H9 (cell line): ENCODE results near the gene MGAT4B. TPM values are rescaled to one million over a fixed set of nuclear protein-coding genes. Genes with fewer than 3 reads are reported as not detected.

Source experiments
- DNase-seq: peaks from one replicate; pipeline ENCODE4 v3.0.0-alpha.2; 2017
- H2AFZ ChIP-seq: one replicate; pipeline ENCODE4 v1.6.1; 2013; ENCODE audit warnings: mild to moderate bottlenecking, low read length, control low read depth, moderate library complexity
- H2AK5ac ChIP-seq: 2 replicates; pipeline ENCODE4 v1.6.1; 2013; ENCODE audit warnings: low read length, control low read depth, mixed read lengths; ENCODE audit not compliant: insufficient read length
- H2BK120ac ChIP-seq: one replicate; pipeline ENCODE4 v1.6.1; 2013; ENCODE audit warnings: low read depth, mild to moderate bottlenecking, low read length, control low read depth, inconsistent platforms; ENCODE audit not compliant: poor library complexity, severe bottlenecking
- H2BK12ac ChIP-seq: 2 replicates; pipeline ENCODE4 v1.6.1; 2013; ENCODE audit warnings: low read length, control low read depth, mixed read lengths, low read depth; ENCODE audit not compliant: insufficient read length
- H2BK15ac ChIP-seq: 2 replicates; pipeline ENCODE4 v1.6.1; 2013; ENCODE audit warnings: low read depth, low read length, control low read depth
- H2BK20ac ChIP-seq: one replicate; pipeline ENCODE4 v1.6.1; 2013; ENCODE audit warnings: low read depth, mild to moderate bottlenecking, low read length, control low read depth, inconsistent platforms; ENCODE audit not compliant: poor library complexity, severe bottlenecking
- H2BK5ac ChIP-seq: 2 replicates; pipeline ENCODE4 v1.6.1; 2013; ENCODE audit warnings: low read length, control low read depth, mixed read lengths; ENCODE audit not compliant: insufficient read length
- H3K14ac ChIP-seq: 2 replicates; pipeline ENCODE4 v1.6.1; 2013; ENCODE audit warnings: low read length, control low read depth; ENCODE audit not compliant: insufficient read depth
- H3K18ac ChIP-seq: 2 replicates; pipeline ENCODE4 v1.6.1; 2013; ENCODE audit warnings: low read depth, mild to moderate bottlenecking, mixed read lengths, low read length, control low read depth; ENCODE audit not compliant: insufficient read length
- H3K23ac ChIP-seq: 2 replicates; pipeline ENCODE4 v1.6.1; 2013; ENCODE audit warnings: low read length, control low read depth, mixed read lengths, low read depth; ENCODE audit not compliant: insufficient read length
- H3K23me2 ChIP-seq: 2 replicates; pipeline ENCODE4 v1.6.1; 2013; ENCODE audit warnings: low read depth, mild to moderate bottlenecking, mixed read lengths, low read length, control low read depth; ENCODE audit not compliant: insufficient read length, poor library complexity, severe bottlenecking
- H3K27ac ChIP-seq: 2 replicates; pipeline ENCODE4 v1.5.1; 2013; ENCODE audit warnings: low read length, control low read depth, mixed read lengths, low read depth; ENCODE audit not compliant: insufficient read length
- H3K27me3 ChIP-seq: 2 replicates; pipeline ENCODE4 v1.6.1; 2013; ENCODE audit warnings: low read length, control low read depth, inconsistent platforms; ENCODE audit not compliant: insufficient read depth
- H3K4ac ChIP-seq: 2 replicates; pipeline ENCODE4 v1.6.1; 2013; ENCODE audit warnings: low read depth, mild to moderate bottlenecking, control low read depth, inconsistent platforms, low read length, moderate library complexity
- H3K4me1 ChIP-seq: 2 replicates; pipeline ENCODE4 v1.6.1; 2013; ENCODE audit warnings: low read length, control low read depth, inconsistent platforms; ENCODE audit not compliant: insufficient read depth
- H3K4me2 ChIP-seq: 2 replicates; pipeline ENCODE4 v1.6.1; 2013; ENCODE audit warnings: low read length, control low read depth, mixed read lengths; ENCODE audit not compliant: insufficient read length, insufficient read depth
- H3K56ac ChIP-seq: 2 replicates; pipeline ENCODE4 v1.6.1; 2013; ENCODE audit warnings: low read depth, mild to moderate bottlenecking, mixed read lengths, low read length, control low read depth; ENCODE audit not compliant: insufficient read length
- H3K79me1 ChIP-seq: 2 replicates; pipeline ENCODE4 v1.6.1; 2013; ENCODE audit warnings: low read depth, mild to moderate bottlenecking, moderate library complexity, low read length, control low read depth, inconsistent platforms; ENCODE audit not compliant: insufficient read depth, poor library complexity, severe bottlenecking
- H3K79me2 ChIP-seq: 2 replicates; pipeline ENCODE4 v1.6.1; 2013; ENCODE audit warnings: low read length, control low read depth, inconsistent platforms; ENCODE audit not compliant: insufficient read depth
- H3K9ac ChIP-seq: 2 replicates; pipeline ENCODE4 v1.6.1; 2013; ENCODE audit warnings: low read length, control low read depth, mixed read lengths; ENCODE audit not compliant: insufficient read length; ENCODE audit errors: extremely low read depth
- H3K9me3 ChIP-seq: one replicate; pipeline ENCODE4 v1.6.1; 2013; ENCODE audit warnings: low read depth, low read length, inconsistent platforms; ENCODE audit not compliant: control insufficient read depth
- H3T11ph ChIP-seq: one replicate; pipeline ENCODE4 v1.6.1; 2013; ENCODE audit warnings: mild to moderate bottlenecking, low read length, control low read depth, inconsistent platforms
- H4K20me1 ChIP-seq: one replicate; pipeline ENCODE4 v1.6.1; 2013; ENCODE audit not compliant: control insufficient read depth, insufficient read length, insufficient read depth
- H4K5ac ChIP-seq: 2 replicates; pipeline ENCODE4 v1.6.1; 2013; ENCODE audit warnings: low read depth, mild to moderate bottlenecking, mixed read lengths, low read length, control low read depth; ENCODE audit not compliant: insufficient read length
- H4K8ac ChIP-seq: replicated peaks from 2 replicates; pipeline ENCODE4 v1.6.1; 2013; ENCODE audit warnings: low read length, control low read depth, mixed read lengths, low read depth; ENCODE audit not compliant: insufficient read length
- H4K91ac ChIP-seq: 2 replicates; pipeline ENCODE4 v1.6.1; 2013; ENCODE audit warnings: low read depth, mild to moderate bottlenecking, moderate library complexity, mixed read lengths, low read length, control low read depth; ENCODE audit not compliant: insufficient read length
- H3K27ac Mint-ChIP-seq, 3 experiments: 2 replicates in 2 of 3; 3 replicates in 1 of 3; pipeline ENCODE4 v1.8.0; 2020 to 2021; ENCODE audit warnings: mixed read lengths in 3 of 3, mild to moderate bottlenecking in 1 of 3, moderate library complexity in 1 of 3
- H3K27me3 Mint-ChIP-seq: 2 replicates; pipeline ENCODE4 v1.8.0; 2021; ENCODE audit warnings: low read depth, mild to moderate bottlenecking, moderate library complexity, mixed read lengths
- H3K36me3 Mint-ChIP-seq, 3 experiments: 2 replicates in 2 of 3; 3 replicates in 1 of 3; pipeline ENCODE4 v1.8.0; 2020 to 2021; ENCODE audit warnings: low read depth in 3 of 3, mixed read lengths in 3 of 3; ENCODE audit not compliant: insufficient read depth in 1 of 3
- H3K4me1 Mint-ChIP-seq, 2 experiments: 2 replicates each; pipeline ENCODE4 v1.8.0; 2020; ENCODE audit warnings: mixed read lengths in 2 of 2
- H3K4me3 Mint-ChIP-seq, 2 experiments: 2 replicates in 1 of 2; 3 replicates in 1 of 2; pipeline ENCODE4 v1.8.0; 2020 to 2021; ENCODE audit warnings: mild to moderate bottlenecking in 2 of 2, mixed read lengths in 2 of 2, moderate library complexity in 1 of 2
- H3K9me3 Mint-ChIP-seq, 2 experiments: 2 replicates in 1 of 2; 3 replicates in 1 of 2; pipeline ENCODE4 v1.8.0; 2020; ENCODE audit warnings: mild to moderate bottlenecking in 2 of 2, mixed read lengths in 2 of 2, moderate library complexity in 1 of 2
- CTCF ChIP-seq: fragments of 200-600 bp; sonication (generic); conservative IDR thresholded peaks from 3 replicates; pipeline ENCODE4 v1.8.0; 2021; ENCODE audit warnings: antibody characterized with exemption, mild to moderate bottlenecking
- WGBS: extraction: QIAGEN DNeasy Blood & Tissue Kit; methylation state at CpG from one replicate; pipeline ENCODE4 v1.1.7; 2013; ENCODE audit warnings: missing lambda C conversion rate, low lambda C conversion rate, mixed read lengths; ENCODE audit not compliant: insufficient read length; ENCODE audit errors: extremely low coverage; 5-methylcytosine and 5-hydroxymethylcytosine counted together
- total RNA-seq: library from RNA; stranded (reverse); gene quantifications from 2 replicates; pipeline ENCODE4 v1.2.1, GENCODE V29; 2021

The MGAT4B gene
- total RNA-seq, 1 experiment from 2014 or later, result 147 TPM

GRCh38 chr5:179753971-179754370, 52.7 kb downstream of the MGAT4B start:
- Mint-ChIP-seq H3K36me3 (peaks cover 2 to 16% (median 9%) of the 10 kb centered on the region in 3 experiments; a peak in 6 of 7 replicates), H3K27ac (peak overlapping the region; percentile 42 to 66 (median 57); a peak in 5 of 7 replicates)

More at GRCh38 chr5:179753971-179754370, 52.7 kb downstream of the MGAT4B start:
- no peak overlapping the region for H4K5ac ChIP-seq
- H3K79me1 ChIP-seq, result peaks cover 3% of the 10 kb centered on the region
- H3K23me2 ChIP-seq, result no peaks in the 10 kb centered on the region
- H3K27ac ChIP-seq, result no peak overlapping the region
- H4K8ac ChIP-seq, result no peak overlapping the region
- no CpG with 5 or more reads among the region's 5 CpGs for WGBS
- peaks cover 23% of the 10 kb centered on the region in 2 experiments for H3K4me1 Mint-ChIP-seq
- no peaks in the 10 kb centered on the region for H3K27me3 ChIP-seq
- no peaks in the 10 kb centered on the region for H3K9me3 Mint-ChIP-seq
- H2AK5ac ChIP-seq, result no peak overlapping the region
- peaks cover 25% of the 10 kb centered on the region; the same call in 1 of the 2 replicates for H3K79me2 ChIP-seq
- no peaks in the 10 kb centered on the region for H4K20me1 ChIP-seq
- H3K56ac ChIP-seq, result no peak overlapping the region
- peaks cover 9% of the 10 kb centered on the region; the same call in 1 of the 2 replicates for H3K4me1 ChIP-seq
- H3K23ac ChIP-seq, result no peak overlapping the region
- DNase-seq, result no peak
- H2BK12ac ChIP-seq, result no peak overlapping the region
- no peak overlapping the region for H3T11ph ChIP-seq
- H3K4ac ChIP-seq, result no peak overlapping the region
- no peak for TF ChIP-seq CTCF
- no peak overlapping the region for H2BK120ac ChIP-seq
- H3K4me2 ChIP-seq, result no peak overlapping the region
- no peak overlapping the region for H3K4me3 Mint-ChIP-seq
- H2BK5ac ChIP-seq, result no peak overlapping the region
- H3K14ac ChIP-seq, result no peak overlapping the region
- H2BK20ac ChIP-seq, result no peak overlapping the region
- no peak overlapping the region for H3K9ac ChIP-seq
- no peak overlapping the region for H2AFZ ChIP-seq
- no peak overlapping the region for H4K91ac ChIP-seq
- H3K27me3 Mint-ChIP-seq, result no peaks in the 10 kb centered on the region
- no peak overlapping the region for H2BK15ac ChIP-seq
- H3K9me3 ChIP-seq, result no peaks in the 10 kb centered on the region
- H3K18ac ChIP-seq, result no peak overlapping the region
